BE2C (cell line): ENCODE results near the gene THAP10.

ENCODE experiments used
- DNase-seq: peaks from one replicate; pipeline ENCODE4 v3.0.0-alpha.2; 2020
- H3K27me3 ChIP-seq: fragments of 250-450 bp; sonication (Bioruptor Pico); 2 replicates; pipeline ENCODE4 v1.5.1; 2020; ENCODE audit warnings: mild to moderate bottlenecking
- H3K36me3 ChIP-seq: fragments of 250-450 bp; sonication (Bioruptor Pico); 2 replicates; pipeline ENCODE4 v1.5.1; 2020; ENCODE audit warnings: mild to moderate bottlenecking
- H3K4me1 ChIP-seq: fragments of 250-450 bp; sonication (Bioruptor Pico); 2 replicates; pipeline ENCODE4 v1.5.1; 2020
- H3K4me3 ChIP-seq: 2 replicates; pipeline ENCODE4 v1.5.1; 2011; ENCODE audit warnings: low read depth, low read length
- H3K9me3 ChIP-seq: fragments of 250-450 bp; sonication (Bioruptor Pico); 2 replicates; pipeline ENCODE4 v1.5.1; 2020
- TF ChIP-seq, protein P1 (sequence below): IDR thresholded peaks from 2 replicates; pipeline ENCODE4 v1.5.1; 2012; ENCODE audit warnings: mild to moderate bottlenecking, low read depth, low read length

THAP10 gene

DNA sequence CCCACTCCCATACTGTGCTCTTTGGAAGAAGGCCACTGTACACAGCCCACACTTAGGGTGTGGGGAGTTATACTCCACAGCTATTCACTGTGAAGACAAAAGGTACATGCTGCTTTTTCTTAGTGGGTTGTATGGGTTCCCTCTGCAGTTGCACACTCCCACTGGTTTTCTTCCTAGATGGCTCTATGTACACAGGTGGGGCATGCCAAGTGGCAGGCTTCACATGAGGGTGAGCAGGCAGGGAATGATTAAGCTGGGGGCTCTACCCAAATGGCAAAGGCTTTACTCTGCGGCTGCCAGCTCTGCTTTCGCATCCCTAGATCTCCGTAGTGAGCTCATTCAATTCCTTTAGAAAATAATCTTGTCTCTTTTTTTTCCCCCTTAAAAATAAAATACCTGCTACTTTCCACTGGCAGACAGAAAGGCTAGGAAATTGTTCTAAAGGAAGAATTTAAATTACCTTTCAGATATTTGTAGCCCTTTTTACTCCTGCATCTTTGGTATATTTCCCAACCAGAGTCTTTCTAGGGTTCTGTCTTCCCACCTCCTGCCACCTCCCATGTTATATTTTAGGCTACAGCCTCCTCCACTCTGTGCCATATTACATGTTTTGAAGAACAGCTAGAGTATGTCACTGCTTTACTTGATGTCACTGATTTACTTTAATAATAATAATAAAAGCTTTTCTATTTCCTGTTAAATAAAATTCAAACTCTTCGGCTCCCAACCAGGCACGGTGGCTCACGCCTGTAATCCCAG is 46.5 kb downstream of the THAP10 start:
- TF ChIP-seq, protein P1, sequence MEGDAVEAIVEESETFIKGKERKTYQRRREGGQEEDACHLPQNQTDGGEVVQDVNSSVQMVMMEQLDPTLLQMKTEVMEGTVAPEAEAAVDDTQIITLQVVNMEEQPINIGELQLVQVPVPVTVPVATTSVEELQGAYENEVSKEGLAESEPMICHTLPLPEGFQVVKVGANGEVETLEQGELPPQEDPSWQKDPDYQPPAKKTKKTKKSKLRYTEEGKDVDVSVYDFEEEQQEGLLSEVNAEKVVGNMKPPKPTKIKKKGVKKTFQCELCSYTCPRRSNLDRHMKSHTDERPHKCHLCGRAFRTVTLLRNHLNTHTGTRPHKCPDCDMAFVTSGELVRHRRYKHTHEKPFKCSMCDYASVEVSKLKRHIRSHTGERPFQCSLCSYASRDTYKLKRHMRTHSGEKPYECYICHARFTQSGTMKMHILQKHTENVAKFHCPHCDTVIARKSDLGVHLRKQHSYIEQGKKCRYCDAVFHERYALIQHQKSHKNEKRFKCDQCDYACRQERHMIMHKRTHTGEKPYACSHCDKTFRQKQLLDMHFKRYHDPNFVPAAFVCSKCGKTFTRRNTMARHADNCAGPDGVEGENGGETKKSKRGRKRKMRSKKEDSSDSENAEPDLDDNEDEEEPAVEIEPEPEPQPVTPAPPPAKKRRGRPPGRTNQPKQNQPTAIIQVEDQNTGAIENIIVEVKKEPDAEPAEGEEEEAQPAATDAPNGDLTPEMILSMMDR, result no peak
- H3K36me3 ChIP-seq, result no peaks in the 10 kb centered on the region
- no peak overlapping the region for H3K4me3 ChIP-seq
- no peak for DNase-seq
- H3K4me1 ChIP-seq, result no peaks in the 10 kb centered on the region
- no peaks in the 10 kb centered on the region for H3K9me3 ChIP-seq
- no peaks in the 10 kb centered on the region for H3K27me3 ChIP-seq

DNA sequence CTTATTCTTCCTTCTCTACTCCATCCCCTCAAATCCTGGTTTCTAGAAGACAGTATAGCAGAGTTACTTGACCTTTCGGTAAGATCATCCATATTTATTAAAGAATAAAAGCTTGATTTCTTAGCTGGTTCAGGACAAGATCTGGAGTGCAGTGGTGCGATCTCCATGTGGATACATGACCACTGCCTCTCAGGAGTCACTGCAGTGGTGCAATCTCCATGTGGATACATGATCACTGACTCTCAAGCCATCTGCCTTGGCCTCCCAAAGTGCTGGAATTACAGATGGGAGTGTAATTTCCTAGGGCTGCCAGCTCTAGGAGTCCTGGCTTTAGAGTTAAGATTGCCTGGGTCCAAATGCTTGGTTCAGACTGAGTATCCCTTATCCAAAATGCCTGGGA is 54.8 kb downstream of the THAP10 start:
- H3K27me3 ChIP-seq, result no peaks in the 10 kb centered on the region
- H3K9me3 ChIP-seq, result no peaks in the 10 kb centered on the region
- TF ChIP-seq, protein P1, result no peak
- no peaks in the 10 kb centered on the region for H3K4me1 ChIP-seq
- H3K36me3 ChIP-seq, result no peaks in the 10 kb centered on the region
- no peak overlapping the region for H3K4me3 ChIP-seq
- DNase-seq, result no peak

DNA sequence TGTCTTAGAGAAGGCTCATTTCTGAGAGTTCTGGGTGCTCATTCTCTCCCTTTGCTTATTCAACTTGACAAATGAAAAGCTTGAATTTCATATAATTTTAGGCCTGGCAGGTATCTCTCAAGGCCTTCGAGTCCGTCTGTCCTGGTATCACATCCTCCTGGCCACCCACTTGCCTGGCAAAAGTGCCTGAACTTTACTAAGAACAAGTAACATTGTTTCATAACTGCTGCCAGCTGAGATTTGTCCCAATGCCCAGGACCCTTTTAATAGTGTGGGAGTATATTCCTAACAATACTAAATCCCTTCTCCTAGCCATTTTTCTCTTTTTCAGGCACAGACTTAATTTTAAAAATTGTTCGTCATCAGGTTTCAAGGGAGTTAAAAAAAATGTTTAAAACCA is 56.4 kb downstream of the THAP10 start:
- no peaks in the 10 kb centered on the region for H3K4me1 ChIP-seq
- DNase-seq, result no peak
- H3K4me3 ChIP-seq, result no peak overlapping the region
- TF ChIP-seq, protein P1, result no peak
- no peaks in the 10 kb centered on the region for H3K9me3 ChIP-seq
- H3K27me3 ChIP-seq, result no peaks in the 10 kb centered on the region
- no peaks in the 10 kb centered on the region for H3K36me3 ChIP-seq

DNA sequence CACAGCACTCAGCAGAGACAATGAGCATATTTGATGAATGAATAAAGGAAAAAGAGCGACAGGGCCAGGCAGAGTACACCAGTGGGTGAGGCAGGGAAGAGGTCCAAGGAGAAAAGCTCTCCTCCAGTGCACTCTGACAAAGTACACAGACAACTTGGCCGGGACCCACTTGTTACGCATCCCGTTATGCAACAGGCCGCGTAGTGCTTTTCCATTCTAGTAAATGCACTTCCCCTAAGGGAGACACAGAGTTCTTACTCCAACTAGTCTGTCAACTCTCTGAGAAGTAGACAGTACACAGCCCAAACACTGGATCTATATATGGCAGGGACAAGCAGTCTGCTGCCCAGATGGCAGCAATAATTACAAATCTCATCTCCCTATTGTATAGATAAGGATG is 56.8 kb downstream of the THAP10 start:
- Histone ChIP-seq H3K4me1 (no peaks in the 10 kb centered on the region), H3K36me3 (no peaks in the 10 kb centered on the region), H3K27me3 (no peaks in the 10 kb centered on the region), H3K9me3 (no peaks in the 10 kb centered on the region), H3K4me3 (no peak overlapping the region)
- TF ChIP-seq, protein P1, result no peak
- DNase-seq, result no peak

DNA sequence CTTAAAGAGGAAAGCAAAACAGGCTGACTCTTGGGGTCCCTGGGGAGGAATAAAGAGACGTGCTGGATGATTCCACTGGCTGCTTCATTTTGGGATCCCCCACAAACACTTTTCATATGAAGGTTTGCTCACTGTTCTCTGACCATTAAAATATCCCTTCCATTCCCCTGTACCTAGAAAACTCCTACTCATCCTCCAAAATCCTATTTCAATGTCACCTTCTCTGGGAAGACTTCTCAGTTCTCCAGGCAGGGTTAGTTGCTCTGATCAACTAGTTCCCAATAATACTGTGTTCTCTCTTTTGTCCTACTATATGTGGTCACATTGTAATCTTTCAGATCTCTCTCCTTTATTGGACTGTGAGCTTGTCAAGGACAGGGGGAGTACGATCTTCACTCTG is 57.2 kb downstream of the THAP10 start:
- H3K4me3 ChIP-seq, result no peak overlapping the region
- no peak for DNase-seq
- H3K36me3 ChIP-seq, result no peaks in the 10 kb centered on the region
- TF ChIP-seq, protein P1, result no peak
- H3K9me3 ChIP-seq, result no peaks in the 10 kb centered on the region
- H3K27me3 ChIP-seq, result no peaks in the 10 kb centered on the region
- no peaks in the 10 kb centered on the region for H3K4me1 ChIP-seq

DNA sequence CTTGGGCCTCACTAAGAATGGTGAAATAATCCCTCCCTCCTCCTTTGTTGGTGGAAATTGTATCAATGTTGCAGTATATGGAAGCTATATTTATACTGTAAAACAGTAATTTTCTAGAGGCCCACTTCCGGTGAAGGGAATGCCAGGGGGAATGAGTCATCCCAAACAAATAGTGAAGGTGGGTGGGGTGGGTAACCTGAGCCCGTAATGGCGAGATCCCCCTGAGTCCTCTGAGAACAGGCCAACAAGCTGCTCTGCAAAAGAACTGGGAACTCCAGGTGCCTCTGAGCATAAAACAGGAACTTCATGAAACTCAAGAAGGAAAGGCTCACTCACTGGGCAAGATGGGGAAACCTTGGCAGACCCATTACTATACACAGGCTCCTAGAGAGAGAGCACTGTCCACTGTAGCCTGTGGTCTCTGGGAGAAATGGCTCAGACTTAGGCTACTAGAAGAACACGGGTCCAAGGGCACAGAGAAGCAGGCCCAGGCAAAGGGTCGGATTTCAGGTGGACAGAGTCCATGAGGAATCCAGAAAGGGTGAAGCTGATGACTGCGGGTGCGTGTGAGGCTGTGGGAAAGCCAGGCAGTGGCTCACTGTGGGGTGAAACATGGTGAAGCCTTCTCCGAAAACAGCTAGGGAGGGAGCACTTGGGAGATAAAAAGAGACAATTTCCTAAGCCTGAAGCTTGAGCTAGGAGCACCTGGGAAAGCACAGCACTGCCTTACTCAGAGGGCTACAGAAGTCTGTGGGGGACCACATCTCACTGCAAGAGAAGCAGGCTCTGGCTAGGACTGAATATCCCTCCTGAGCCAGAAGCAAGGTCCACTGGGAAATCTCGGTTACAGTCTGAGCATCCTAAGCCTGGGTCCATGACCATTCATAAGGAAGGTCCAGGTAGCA is 58.1 kb downstream of the THAP10 start:
- TF ChIP-seq, protein P1, result no peak
- H3K4me3 ChIP-seq, result no peak overlapping the region
- no peak for DNase-seq
- H3K36me3 ChIP-seq, result no peaks in the 10 kb centered on the region
- no peaks in the 10 kb centered on the region for H3K9me3 ChIP-seq
- no peaks in the 10 kb centered on the region for H3K27me3 ChIP-seq
- H3K4me1 ChIP-seq, result no peaks in the 10 kb centered on the region
